RWPE1 (cell line): ENCODE measurements around the gene NAP1L1.

Experiments
- CTCF ChIA-PET: fragments of 350-600 bp; sonication (Branson Sonifier 250); formaldehyde crosslinking; extraction: SDS; loops from one replicate; lab custom pipeline; 2021; lab: Yijun Ruan, JAX
- POLR2A ChIA-PET: fragments of 400-600 bp; formaldehyde crosslinking; extraction: SDS; loops from one replicate; lab custom pipeline; 2020; ENCODE audit warnings: antibody characterized with exemption; ENCODE audit not compliant: low non-redundant PET; lab: Yijun Ruan, JAX
- DNase-seq: peaks from one replicate; pipeline ENCODE4 v3.0.0; 2012; ENCODE audit warnings: low spot score
- H3K27ac ChIP-seq: fragments of 450-650 bp; 2 replicates; pipeline ENCODE4 v1.5.1; 2017
- TF ChIP-seq, protein P1 (sequence below): fragments of 450-650 bp; conservative IDR thresholded peaks from 2 replicates; pipeline ENCODE4 v1.5.1; 2017; ENCODE audit warnings: low read depth, mild to moderate bottlenecking

Gene NAP1L1

GRCh38 chr12:76106631-76107030 lies 22.1 kb upstream of the NAP1L1 start:
- TF ChIP-seq, protein P1, sequence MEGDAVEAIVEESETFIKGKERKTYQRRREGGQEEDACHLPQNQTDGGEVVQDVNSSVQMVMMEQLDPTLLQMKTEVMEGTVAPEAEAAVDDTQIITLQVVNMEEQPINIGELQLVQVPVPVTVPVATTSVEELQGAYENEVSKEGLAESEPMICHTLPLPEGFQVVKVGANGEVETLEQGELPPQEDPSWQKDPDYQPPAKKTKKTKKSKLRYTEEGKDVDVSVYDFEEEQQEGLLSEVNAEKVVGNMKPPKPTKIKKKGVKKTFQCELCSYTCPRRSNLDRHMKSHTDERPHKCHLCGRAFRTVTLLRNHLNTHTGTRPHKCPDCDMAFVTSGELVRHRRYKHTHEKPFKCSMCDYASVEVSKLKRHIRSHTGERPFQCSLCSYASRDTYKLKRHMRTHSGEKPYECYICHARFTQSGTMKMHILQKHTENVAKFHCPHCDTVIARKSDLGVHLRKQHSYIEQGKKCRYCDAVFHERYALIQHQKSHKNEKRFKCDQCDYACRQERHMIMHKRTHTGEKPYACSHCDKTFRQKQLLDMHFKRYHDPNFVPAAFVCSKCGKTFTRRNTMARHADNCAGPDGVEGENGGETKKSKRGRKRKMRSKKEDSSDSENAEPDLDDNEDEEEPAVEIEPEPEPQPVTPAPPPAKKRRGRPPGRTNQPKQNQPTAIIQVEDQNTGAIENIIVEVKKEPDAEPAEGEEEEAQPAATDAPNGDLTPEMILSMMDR: no peak
- DNase-seq: no peak
- ChIA-PET POLR2A (no interaction called here), CTCF (no interaction called here)
- H3K27ac ChIP-seq: no peak overlapping the region

GRCh38 chr12:76103958-76104357 lies 19.5 kb upstream of the NAP1L1 start:
- TF ChIP-seq, protein P1: no peak
- ChIA-PET POLR2A (no interaction called here), CTCF (no interaction called here)
- DNase-seq: no peak
- no peak overlapping the region for H3K27ac ChIP-seq

DNA sequence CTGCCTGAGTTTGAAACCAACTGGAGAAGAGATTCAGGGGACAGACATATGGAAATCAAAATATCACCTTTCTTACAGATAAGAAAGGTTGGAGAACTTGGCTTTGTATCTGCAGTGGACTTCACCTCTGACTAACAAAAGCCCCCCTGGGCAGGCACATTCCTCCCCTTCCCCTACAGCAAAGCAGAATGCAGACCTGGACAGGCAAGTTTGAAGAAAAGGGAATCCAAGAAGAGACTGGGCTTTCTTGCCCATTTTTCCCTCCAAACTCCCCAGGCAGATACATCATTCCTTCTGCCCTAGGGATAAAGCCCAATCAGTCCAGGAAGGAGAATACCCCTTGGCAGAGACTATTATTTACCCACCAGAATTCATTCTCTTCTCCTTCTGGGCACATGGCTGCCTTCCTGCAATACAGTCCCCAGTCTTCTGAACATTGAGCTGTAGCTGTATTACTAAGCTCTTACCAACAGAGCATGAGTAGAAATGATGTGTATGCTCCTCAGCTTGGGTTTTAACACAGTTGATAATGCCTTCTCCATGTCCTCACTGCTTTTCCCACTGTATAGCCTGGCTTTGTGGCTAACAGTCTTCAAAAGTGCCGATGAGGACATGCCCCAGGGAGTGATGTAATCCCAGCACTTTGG lies 17.4 kb upstream of the NAP1L1 start:
- no peak overlapping the region for H3K27ac ChIP-seq

GRCh38 chr12:76096079-76096646 lies 11.7 kb upstream of the NAP1L1 start:
- no peak overlapping the region for H3K27ac ChIP-seq
- TF ChIP-seq, protein P1: no peak
- POLR2A ChIA-PET: interaction anchor here (0.7 kb wide), 1 partner anchor 263 kb away, joined by 3 read pairs; no protein-coding TSS in a partner anchor
- CTCF ChIA-PET: interaction anchor here (1.3 kb wide), 1 partner anchor 9 kb away, joined by 6 read pairs; no protein-coding TSS in a partner anchor
- DNase-seq: no peak

More for the DNA sequence above, 17.4 kb upstream of the NAP1L1 start:
- ChIA-PET CTCF (no interaction called here), POLR2A (no interaction called here)
- TF ChIP-seq, protein P1: no peak
- no peak for DNase-seq

- ChIA-PET CTCF (interaction anchor here (0.6 kb wide), 1 partner anchor 124 kb away, joined by 3 read pairs; no protein-coding TSS in a partner anchor), POLR2A (no interaction called here)
- no peak overlapping the region for H3K27ac ChIP-seq
- TF ChIP-seq, protein P1: no peak
- DNase-seq: no peak
Measured at GRCh38 chr12:76094754-76095153, 10.3 kb upstream of the NAP1L1 start.

DNA sequence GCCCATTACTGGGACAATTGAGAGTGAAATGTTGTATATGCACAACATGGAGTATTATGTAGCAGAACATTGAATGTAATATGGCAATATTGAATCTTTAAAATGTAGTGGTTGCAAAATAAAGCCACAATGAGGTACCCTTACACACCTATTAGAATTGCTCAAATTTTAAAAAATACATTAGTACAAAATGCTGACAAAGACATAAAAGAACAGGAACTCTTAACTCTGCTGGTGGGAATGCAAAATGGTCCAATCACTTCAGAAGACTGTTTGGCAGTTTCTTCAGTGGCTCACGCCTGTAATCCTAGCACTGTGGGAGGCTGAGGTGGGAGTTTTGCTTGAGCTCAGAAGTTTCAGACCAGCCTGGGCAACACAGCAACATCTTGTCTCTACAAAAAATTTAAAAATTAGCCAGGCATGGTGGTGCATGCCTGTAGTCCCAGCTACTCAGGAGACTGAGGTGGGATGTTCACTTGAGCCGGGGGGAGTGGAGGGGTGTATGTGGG lies 6.8 kb upstream of the NAP1L1 start:
- H3K27ac ChIP-seq: no peak overlapping the region
- ChIA-PET POLR2A (no interaction called here), CTCF (no interaction called here)
- DNase-seq: no peak
- TF ChIP-seq, protein P1: no peak
